Keratinocyte (primary cell): ENCODE data around the gene PRKAB1. TPM values are rescaled to one million over a fixed set of nuclear protein-coding genes. Genes with fewer than 3 reads are reported as not detected.

Source experiments
- DNase-seq: peaks from one replicate; pipeline ENCODE4 v3.0.0-alpha.2; 2011; ENCODE audit warnings: low read depth, missing footprints, low spot score
- FAIRE-seq: peaks from 2 replicates; lab custom pipeline; 2011; peaks lifted over from hg19 to GRCh38; lab: Jason Lieb, UNC
- H2AFZ ChIP-seq: 2 replicates; pipeline ENCODE4 v1.6.0; 2012; ENCODE audit warnings: low read length, control low read depth, inconsistent platforms; ENCODE audit not compliant: control insufficient read depth
- H3K27ac ChIP-seq: 2 replicates; pipeline ENCODE4 v1.5.1; 2011; ENCODE audit warnings: low read length; ENCODE audit not compliant: control insufficient read depth, insufficient read depth
- H3K27me3 ChIP-seq: 3 replicates; pipeline ENCODE4 v1.6.0; 2011; ENCODE audit warnings: low read length; ENCODE audit not compliant: control insufficient read depth, insufficient read depth; ENCODE audit errors: extremely low read depth
- H3K36me3 ChIP-seq, 2 experiments: 2 replicates in 1 of 2; 3 replicates in 1 of 2; pipeline ENCODE4 v1.5.1; 2011; ENCODE audit warnings: low read length in 2 of 2, mild to moderate bottlenecking in 1 of 2; ENCODE audit not compliant: control insufficient read depth in 2 of 2, insufficient read depth in 2 of 2; ENCODE audit errors: extremely low read depth in 1 of 2
- H3K4me1 ChIP-seq: 3 replicates; pipeline ENCODE4 v1.5.1; 2011; ENCODE audit warnings: low read length; ENCODE audit not compliant: control insufficient read depth, insufficient read depth; ENCODE audit errors: extremely low read depth
- H3K4me2 ChIP-seq: 3 replicates; pipeline ENCODE4 v1.6.0; 2011; ENCODE audit warnings: low read depth, low read length; ENCODE audit not compliant: control insufficient read depth, insufficient read depth; ENCODE audit errors: extremely low read depth
- H3K4me3 ChIP-seq, 3 experiments: fragments of 200-600 bp in 1 of 3; sonication (generic) in 1 of 3; 2 replicates in 2 of 3; 3 replicates in 1 of 3; pipeline ENCODE4 v1.5.1; 2011 to 2016; ENCODE audit warnings: low read length in 3 of 3, mild to moderate bottlenecking in 3 of 3, control low read depth in 2 of 3, inconsistent platforms in 1 of 3, low read depth in 1 of 3, mixed read lengths in 1 of 3, mixed run types in 1 of 3, moderate library complexity in 1 of 3; ENCODE audit not compliant: control insufficient read depth in 2 of 3, insufficient read depth in 2 of 3; ENCODE audit errors: extremely low read depth in 1 of 3
- H3K79me2 ChIP-seq: 2 replicates; pipeline ENCODE4 v1.6.0; 2012; ENCODE audit warnings: low read length; ENCODE audit not compliant: control insufficient read depth, insufficient read depth
- H3K9ac ChIP-seq: 3 replicates; pipeline ENCODE4 v1.6.0; 2011; ENCODE audit warnings: low read length; ENCODE audit not compliant: control insufficient read depth, insufficient read depth; ENCODE audit errors: extremely low read depth
- H3K9me1 ChIP-seq: 3 replicates; pipeline ENCODE4 v1.6.0; 2011; ENCODE audit warnings: low read length; ENCODE audit not compliant: control insufficient read depth, insufficient read depth; ENCODE audit errors: extremely low read depth
- H3K9me3 ChIP-seq: 2 replicates; pipeline ENCODE4 v1.5.1; 2012; ENCODE audit warnings: low read depth, low read length; ENCODE audit not compliant: control insufficient read depth
- H4K20me1 ChIP-seq: 3 replicates; pipeline ENCODE4 v1.6.0; 2011; ENCODE audit warnings: low read length; ENCODE audit not compliant: control insufficient read depth, insufficient read depth; ENCODE audit errors: extremely low read depth
- CTCF ChIP-seq, 3 experiments: IDR thresholded peaks in 1 of 3; conservative IDR thresholded peaks in 1 of 3; optimal IDR thresholded peaks in 1 of 3; 2 replicates in 2 of 3; 3 replicates in 1 of 3; pipeline versions ENCODE3 to v1.5.1; 2011; ENCODE audit warnings: low read length in 3 of 3, mild to moderate bottlenecking in 3 of 3, moderate library complexity in 2 of 3, control low read depth in 1 of 3, inconsistent platforms in 1 of 3; ENCODE audit not compliant: insufficient read depth in 2 of 3; ENCODE audit errors: extremely low read depth in 1 of 3
- EZH2 ChIP-seq: IDR thresholded peaks from one replicate; pipeline ENCODE4 v1.6.1; 2012; ENCODE audit warnings: inconsistent platforms, mild to moderate bottlenecking, low read length, moderate library complexity
- dilution Hi-C: fragments of 300-500 bp; cut with MboI; formaldehyde crosslinking; loops from one replicate; pipeline ENCODE4 v1.7.0; 2020; ENCODE audit warnings: low sequenced_read_pairs; ENCODE audit not compliant: extremely low pct_ligation_motif_present
- polyA plus RNA-seq, 5 experiments: library from polyadenylated mRNA; depleted of rRNA in 3 of 5; stranded (reverse) in 3 of 5; stranded (forward) in 1 of 5; unstranded in 1 of 5; fragments of >200 nt; gene quantifications; 1 replicate in 1 of 5; 2 replicates in 3 of 5; 3 replicates in 1 of 5; pipeline versions ENCODE4 v1.2.1 to v1.2.3, GENCODE V29; 2011 to 2012; ENCODE audit warnings: missing spikeins in 2 of 5, low read depth in 1 of 5, low replicate concordance in 1 of 5

PRKAB1 gene
- polyA plus RNA-seq, 1 donor (not counting 4 experiments of a cell fraction or from before 2014, with no cell fraction given): 22.0 TPM

GRCh38 chr12:119627686-119628085 is 40.2 kb upstream of the PRKAB1 start:
- Histone ChIP-seq H3K4me3 (no peak overlapping the region), H3K27me3 (no peaks in the 10 kb centered on the region), H3K4me1 (no peaks in the 10 kb centered on the region), H3K9me1 (no peaks in the 10 kb centered on the region), H3K4me2 (no peak overlapping the region), H3K79me2 (no peaks in the 10 kb centered on the region), H4K20me1 (no peaks in the 10 kb centered on the region), H2AFZ (no peak overlapping the region), H3K27ac (no peak overlapping the region), H3K36me3 (no peaks in the 10 kb centered on the region), H3K9me3 (no peaks in the 10 kb centered on the region), H3K9ac (no peak overlapping the region)
- dilution Hi-C loops: no loop called here
- no peak for FAIRE-seq
- TF ChIP-seq CTCF (optimal IDR thresholded peaks at IDR 0.05 in 1 of 3, IDR thresholded peaks at IDR 0.05 in 1 of 3, conservative IDR thresholded peaks at IDR 0.05 in 1 of 3; ENCODE audit: extremely low read depth in 1 of 3, insufficient read depth in 2 of 3, low read length in 3 of 3) (no peak), EZH2 (no peak)
- DNase-seq: no peak

GRCh38 chr12:119630223-119630780 is 37.6 kb upstream of the PRKAB1 start:
- H2AFZ ChIP-seq: no peak overlapping the region
- H3K36me3 ChIP-seq: no peaks in the 10 kb centered on the region
- H4K20me1 ChIP-seq: no peaks in the 10 kb centered on the region
- no peak overlapping the region for H3K4me2 ChIP-seq
- H3K9me3 ChIP-seq: no peaks in the 10 kb centered on the region
- TF ChIP-seq EZH2: no peak
- no peak for TF ChIP-seq CTCF (optimal IDR thresholded peaks at IDR 0.05 in 1 of 3, IDR thresholded peaks at IDR 0.05 in 1 of 3, conservative IDR thresholded peaks at IDR 0.05 in 1 of 3; ENCODE audit: extremely low read depth in 1 of 3, insufficient read depth in 2 of 3, low read length in 3 of 3)
- H3K27ac ChIP-seq: no peak overlapping the region
- H3K4me1 ChIP-seq: no peaks in the 10 kb centered on the region
- dilution Hi-C loops: no loop called here
- H3K9ac ChIP-seq: no peak overlapping the region
- DNase-seq (no peak), FAIRE-seq (no peak)
- H3K79me2 ChIP-seq: no peaks in the 10 kb centered on the region
- H3K27me3 ChIP-seq: no peaks in the 10 kb centered on the region
- H3K9me1 ChIP-seq: no peaks in the 10 kb centered on the region
- H3K4me3 ChIP-seq: no peak overlapping the region
